K562 (cell line): Measurements from ENCODE around the gene FKBP11. TPM values are rescaled to one million over a fixed set of nuclear protein-coding genes. Genes with fewer than 3 reads are reported as not detected.

Experiments used
- ATAC-seq: fragments of 200-7000 bp; cut with Tn5 transposase; 3 replicates; pipeline ENCODE4 v1.9.1; 2020; ENCODE audit warnings: moderate library complexity
- BruUV-seq: library from RNA; stranded (reverse); fragments of 400-500 nt; replicated peaks from 2 replicates; lab custom pipeline; 2021; lab: Mats Ljungman, UMichigan
- CTCF ChIA-PET: fragments of 300-600 bp; formaldehyde crosslinking; extraction: SDS; loops from one replicate; lab custom pipeline; 2021; ENCODE audit warnings: low intra/inter-chr PET ratio; lab: Yijun Ruan, JAX
- POLR2A ChIA-PET: fragments of 300-600, 350-650 bp; sonication (Branson Sonifier 250); formaldehyde crosslinking; extraction: SDS; loops from one replicate; lab custom pipeline; 2021; ENCODE audit warnings: antibody characterized with exemption, inconsistent platforms; lab: Yijun Ruan, JAX
- DNase-seq, 4 experiments: peaks; one replicate each; pipeline versions ENCODE4 v3.0.0 to v3.0.0-alpha.2; 2011 to 2018; ENCODE audit warnings: low spot score in 3 of 4, mixed read lengths in 3 of 4; ENCODE audit errors: extremely low read depth in 1 of 4
- FAIRE-seq: peaks from 2 replicates; lab custom pipeline; 2011; peaks lifted over from hg19 to GRCh38; lab: Jason Lieb, UNC
- H2AFZ ChIP-seq: 2 replicates; pipeline ENCODE4 v1.6.0; 2011; ENCODE audit warnings: low read depth, low read length, control low read depth, inconsistent platforms
- H3K27ac ChIP-seq: fragments of 200-600 bp; 3 replicates; pipeline ENCODE4 v1.8.0; 2011; ENCODE audit warnings: low read depth, mild to moderate bottlenecking, control low read depth, inconsistent platforms, low read length, moderate library complexity, mixed read lengths; ENCODE audit errors: extremely low read depth
- H3K27me3 ChIP-seq, 2 experiments: fragments of 300-600 bp in 1 of 2; 2 replicates in 1 of 2; 3 replicates in 1 of 2; pipeline versions ENCODE4 v1.6.0 to v1.8.0; 2011; ENCODE audit warnings: inconsistent platforms in 2 of 2, low read length in 2 of 2, mild to moderate bottlenecking in 1 of 2, mixed read lengths in 1 of 2, moderate library complexity in 1 of 2; ENCODE audit not compliant: control insufficient read depth in 2 of 2, insufficient read depth in 2 of 2
- H3K36me3 ChIP-seq: fragments of 300-600 bp; 3 replicates; pipeline ENCODE4 v1.8.0; 2011; ENCODE audit warnings: mild to moderate bottlenecking, low read length, inconsistent platforms; ENCODE audit not compliant: control insufficient read depth, insufficient read depth
- H3K4me1 ChIP-seq, 2 experiments: fragments of 200-600 bp in 1 of 2; replicated peaks in 1 of 2; 2 replicates in 1 of 2; 3 replicates in 1 of 2; pipeline versions ENCODE4 v1.5.1 to v1.8.0; 2011; ENCODE audit warnings: inconsistent platforms in 2 of 2, low read length in 2 of 2, mild to moderate bottlenecking in 1 of 2, mixed read lengths in 1 of 2, moderate library complexity in 1 of 2; ENCODE audit not compliant: control insufficient read depth in 2 of 2, insufficient read depth in 2 of 2
- H3K4me2 ChIP-seq: 2 replicates; pipeline ENCODE4 v1.6.1; 2011; ENCODE audit warnings: low read length, control low read depth, inconsistent platforms, mixed read lengths; ENCODE audit not compliant: insufficient read depth
- H3K4me3 ChIP-seq: fragments of 200-600 bp; sonication (generic), shearing (Covaris generic); 2 replicates; pipeline ENCODE4 v1.5.1; 2016; ENCODE audit warnings: control low read depth, inconsistent platforms
- H3K79me2 ChIP-seq: fragments of 200-600 bp; 3 replicates; pipeline ENCODE4 v1.8.0; 2011; ENCODE audit warnings: low read length, inconsistent platforms; ENCODE audit not compliant: control insufficient read depth, insufficient read depth
- H3K9ac ChIP-seq, 2 experiments: 2 replicates each; pipeline versions ENCODE4 v1.6.0 to v1.6.1; 2011; ENCODE audit warnings: low read depth in 2 of 2, low read length in 2 of 2, control low read depth in 1 of 2, inconsistent platforms in 1 of 2, mild to moderate bottlenecking in 1 of 2, mixed read lengths in 1 of 2; ENCODE audit not compliant: insufficient read depth in 1 of 2
- H3K9me1 ChIP-seq: one replicate; pipeline ENCODE4 v1.6.0; 2011; ENCODE audit warnings: inconsistent platforms, mild to moderate bottlenecking, low read length, moderate library complexity; ENCODE audit not compliant: control insufficient read depth, insufficient read depth
- H3K9me3 ChIP-seq: replicated peaks from 2 replicates; pipeline ENCODE4 v1.5.1; 2011; ENCODE audit warnings: low read depth, low read length, inconsistent platforms; ENCODE audit not compliant: control insufficient read depth, insufficient read depth
- H4K20me1 ChIP-seq: replicated peaks from 2 replicates; pipeline ENCODE4 v1.6.1; 2011; ENCODE audit warnings: low read length, inconsistent platforms, mixed read lengths; ENCODE audit not compliant: control insufficient read depth, insufficient read depth
- CHCHD3 ChIP-seq: fragments of 250-450 bp; sonication (Bioruptor Pico); IDR thresholded peaks from 2 replicates; pipeline ENCODE4 v2.1.2; 2022; ENCODE audit warnings: mild to moderate bottlenecking
- CHD4 ChIP-seq: fragments of 200-600 bp; sonication (generic); IDR thresholded peaks from 3 replicates; pipeline ENCODE4 v1.6.1; 2012; ENCODE audit warnings: low read depth, mild to moderate bottlenecking, mixed read lengths, low read length, inconsistent platforms; ENCODE audit not compliant: insufficient read depth, insufficient replicate concordance, poor library complexity, severe bottlenecking
- CREB5 ChIP-seq: fragments of 250-450 bp; sonication (Bioruptor Pico); IDR thresholded peaks from 2 replicates; pipeline ENCODE4 v1.5.0; 2020; ENCODE audit warnings: mild to moderate bottlenecking
- FOXO4 ChIP-seq: fragments of 450-650 bp; formaldehyde crosslinking; IDR thresholded peaks from 2 replicates; pipeline ENCODE4 v1.4.0; 2020; ENCODE audit warnings: mild to moderate bottlenecking, moderate library complexity
- GTF2F1 ChIP-seq: IDR thresholded peaks from 2 replicates; pipeline ENCODE4 v1.6.1; 2011; ENCODE audit warnings: low read depth, low read length, improper control_type of control experiment
- HMBOX1 ChIP-seq: sonication (generic); IDR thresholded peaks from 2 replicates; pipeline ENCODE4 v1.6.1; 2016
- PHF20 ChIP-seq: fragments of 450-650 bp; IDR thresholded peaks from 2 replicates; pipeline ENCODE4 v1.6.1; 2018; ENCODE audit not compliant: partially characterized antibody
- SPI1 ChIP-seq: IDR thresholded peaks from 2 replicates; pipeline ENCODE4 v1.6.1; 2011; ENCODE audit warnings: low read depth, low read length, control low read depth, borderline replicate concordance
- TBP ChIP-seq: optimal IDR thresholded peaks from 2 replicates; pipeline ENCODE3; 2011; ENCODE audit warnings: low read depth, low read length, improper control_type of control experiment
- WGBS: fragments of 100-300 bp; shearing (Covaris generic); methylation state at CpG from one replicate; pipeline ENCODE4 v1.1.6; 2016; ENCODE audit warnings: low coverage, mixed read lengths; ENCODE audit not compliant: insufficient coverage; ENCODE audit errors: missing lambda C conversion rate; 5-methylcytosine and 5-hydroxymethylcytosine counted together
- in situ Hi-C: fragments of 300-500 bp; cut with MboI; formaldehyde crosslinking; loops from 4 replicates; pipeline ENCODE4 v1.15.0; 2018; ENCODE audit warnings: inconsistent platforms, mixed read lengths
- intact Hi-C: fragments of 100-400 bp; cut with micrococcal nuclease; formaldehyde crosslinking; loops from 2 replicates; pipeline ENCODE4 v1.14.2; 2022
- polyA plus RNA-seq, 8 experiments: library from polyadenylated mRNA; depleted of rRNA in 4 of 8; stranded (reverse) in 5 of 8; unstranded in 3 of 8; fragments of >200 nt; fragmentation: Nextera tagmentation in 2 of 8; fragmentation: Illumina TruSeq in 1 of 8; extraction: Ambion mirVana in 2 of 8; extraction: Trizol in 1 of 8; gene quantifications; 2 replicates each; pipeline versions ENCODE4 v1.2.1 to v1.2.3, GENCODE V29; 2011 to 2014; ENCODE audit warnings: inconsistent platforms in 1 of 8, missing spikeins in 1 of 8
- total RNA-seq, 7 experiments: library from RNA; depleted of rRNA in 6 of 7; stranded (reverse); fragments of >200 nt in 6 of 7; fragmentation: Illumina TruSeq in 2 of 7; extraction: Trizol in 2 of 7; gene quantifications; 2 replicates each; pipeline versions ENCODE4 v1.2.1 to v1.2.3, GENCODE V29; 2011 to 2021; ENCODE audit warnings: low replicate concordance in 1 of 7

Gene FKBP11
- total and polyA plus RNA-seq, 9 of the 15 experiments (the other 6 are each of a cell fraction or from before 2014, with no cell fraction given), result 1.6 to 8.2 (median 5.8) TPM

- peaks cover 4% of the 10 kb centered on the region for H3K9me1 ChIP-seq
- peaks cover 61% of the 10 kb centered on the region for H3K79me2 ChIP-seq
- H4K20me1 ChIP-seq, result peaks cover 6% of the 10 kb centered on the region; the same call in 1 of the 2 replicates
- no peak overlapping the region for H3K9ac ChIP-seq
- peaks cover 9 to 21% of the 10 kb centered on the region in 2 experiments; a peak in 4 of 5 replicates for H3K4me1 ChIP-seq
- H3K9me3 ChIP-seq, result no peaks in the 10 kb centered on the region
- peak overlapping the region; percentile 89; the same call in 1 of the 2 replicates for H3K4me2 ChIP-seq
- no peak for FAIRE-seq
- 94% methylated on average over 3 of the region's 3 CpGs for WGBS
- no peak for DNase-seq
- no TSS peak for BruUV-seq
- TF ChIP-seq HMBOX1 (0 out of 2 replicates have a peak, but pooled peaks have one; percentile 18), SPI1 (peak; percentile 91), GTF2F1 (no peak)
- intact Hi-C loops (no loop called here), in situ Hi-C loops (no loop called here)
- POLR2A ChIA-PET, result interaction anchor here (0.6 kb wide), 1 partner anchor 88 kb away, joined by 3 read pairs; no protein-coding TSS in a partner anchor
- CTCF ChIA-PET, result no interaction called here
- no peak overlapping the region for H3K27ac ChIP-seq
- H3K4me3 ChIP-seq, result no peak overlapping the region
- H3K27me3 ChIP-seq, result no peaks in the 10 kb centered on the region
- H3K36me3 ChIP-seq, result peaks cover 46% of the 10 kb centered on the region
- H2AFZ ChIP-seq, result no peak overlapping the region
- no peak for ATAC-seq
Measured at GRCh38 chr12:48954841-48955501, 29.7 kb upstream of the FKBP11 start.

- Histone ChIP-seq H3K4me2 (no peak overlapping the region), H3K4me3 (no peak overlapping the region), H3K4me1 (peaks cover 12 to 21% of the 10 kb centered on the region in 2 experiments; a peak in 4 of 5 replicates), H3K9ac (no peak overlapping the region), H3K27ac (no peak overlapping the region), H2AFZ (no peak overlapping the region), H3K9me3 (no peaks in the 10 kb centered on the region), H4K20me1 (peaks cover 6% of the 10 kb centered on the region; the same call in 1 of the 2 replicates), H3K27me3 (no peaks in the 10 kb centered on the region), H3K79me2 (peaks cover 66% of the 10 kb centered on the region), H3K9me1 (peaks cover 4% of the 10 kb centered on the region), H3K36me3 (peaks cover 51% of the 10 kb centered on the region)
- in situ Hi-C loops (no loop called here), intact Hi-C loops (no loop called here)
- no peak for TF ChIP-seq CHCHD3 (CRISPR knock-in tag)
- TF ChIP-seq FOXO4 (CRISPR knock-in tag), result no peak
- TF ChIP-seq CREB5 (CRISPR knock-in tag), result no peak
- no peak for TF ChIP-seq PHF20
- TF ChIP-seq CHD4, result no peak
- no peak for TF ChIP-seq TBP
- ATAC-seq, result no peak
- DNase-seq, result no peak
- WGBS, result 88% methylated on average over 3 of the region's 3 CpGs
- BruUV-seq, result no TSS peak
- no peak for FAIRE-seq
- POLR2A ChIA-PET, result interaction anchor here (0.6 kb wide), 1 partner anchor 64 kb away, joined by 3 read pairs; no protein-coding TSS in a partner anchor
- CTCF ChIA-PET, result no interaction called here
Measured at GRCh38 chr12:48954061-48954460, 28.8 kb upstream of the FKBP11 start.
